DMS53 treated with DMSO at 0.1 percent for 48 hours (cell line): ENCODE results near the gene ARHGEF40.

Experiments
- DNase-seq: peaks from one replicate; lab custom pipeline; 2025; ENCODE audit not compliant: unreplicated experiment; lab: John Stamatoyannopoulos, UW

The ARHGEF40 gene

GRCh38 chr14:21070083-21070609 is at the start of gene ARHGEF40:
ARHGEF40 (plus strand) TSS chr14:21070304; CDS start chr14:21070397, 93 bp downstream.
- no peak for DNase-seq

- DNase-seq: no peak
Measured at GRCh38 chr14:21020977-21021545, 49.0 kb upstream of the ARHGEF40 start.

GRCh38 chr14:21022686-21023085 is 47.4 kb upstream of the ARHGEF40 start:
- DNase-seq: no peak

GRCh38 chr14:21023174-21023573 is 46.9 kb upstream of the ARHGEF40 start:
- no peak for DNase-seq

GRCh38 chr14:21023817-21024584 is 46.1 kb upstream of the ARHGEF40 start:
- no peak for DNase-seq

- peak; percentile 10 for DNase-seq
Measured at GRCh38 chr14:21024585-21025370, 45.3 kb upstream of the ARHGEF40 start, which contains the start of gene NDRG2. NDRG2 (minus strand) TSS chr14:21025061; CDS start chr14:21023315, 1,746 bp downstream.

GRCh38 chr14:21025371-21026273 is 44.5 kb upstream of the ARHGEF40 start:
- DNase-seq: no peak

- DNase-seq: no peak
Measured at GRCh38 chr14:21026274-21026987, 43.7 kb upstream of the ARHGEF40 start.

GRCh38 chr14:21026988-21027315 is 43.2 kb upstream of the ARHGEF40 start:
- DNase-seq: no peak

GRCh38 chr14:21029917-21030316 is 40.2 kb upstream of the ARHGEF40 start, which contains the start of gene TPPP2:
TPPP2 (plus strand) TSS chr14:21030217; CDS start chr14:21030582, 365 bp downstream.
- no peak for DNase-seq

GRCh38 chr14:21030531-21030930 is 39.6 kb upstream of the ARHGEF40 start:
- no peak for DNase-seq

- DNase-seq: no peak
Measured at GRCh38 chr14:21032326-21033132, 37.6 kb upstream of the ARHGEF40 start.

- no peak for DNase-seq
Measured at GRCh38 chr14:21033133-21033698, 36.9 kb upstream of the ARHGEF40 start.

GRCh38 chr14:21034707-21035106 is 35.4 kb upstream of the ARHGEF40 start, which contains the start of gene RNASE13:
RNASE13 (minus strand) TSS chr14:21034807; CDS start chr14:21034288, 519 bp downstream.
- DNase-seq: no peak

GRCh38 chr14:21036751-21037150 is 33.4 kb upstream of the ARHGEF40 start:
- DNase-seq: no peak

- no peak for DNase-seq
Measured at GRCh38 chr14:21037156-21037555, 32.9 kb upstream of the ARHGEF40 start.

GRCh38 chr14:21038441-21039422 is 31.4 kb upstream of the ARHGEF40 start:
- DNase-seq: peak; percentile 25
